H1 (cell line): ENCODE data around the gene ACTA2. TPM values are rescaled to one million over a fixed set of nuclear protein-coding genes. Genes with fewer than 3 reads are reported as not detected.

Experiments used
- CTCF ChIA-PET: fragments of 300-600 bp; sonication (Branson Sonifier 250); formaldehyde crosslinking; loops from one replicate; lab custom pipeline; 2021; ENCODE audit not compliant: partially characterized antibody; lab: Charles Lee
- POLR2A ChIA-PET: fragments of 300-600 bp; sonication (Branson Sonifier 250); formaldehyde crosslinking; loops from one replicate; lab custom pipeline; 2021; ENCODE audit warnings: inconsistent platforms; ENCODE audit not compliant: partially characterized antibody; lab: Charles Lee
- DNase-seq, 2 experiments: peaks; one replicate each; pipeline versions ENCODE4 v3.0.0 to v3.0.0-alpha.2; 2010 to 2022; ENCODE audit warnings: low spot score in 2 of 2, low read depth in 1 of 2, mixed read lengths in 1 of 2
- FAIRE-seq: peaks from 2 replicates; lab custom pipeline; 2011; peaks lifted over from hg19 to GRCh38; lab: Jason Lieb, UNC
- H2AFZ ChIP-seq: 2 replicates; pipeline ENCODE4 v1.8.1; 2012; ENCODE audit warnings: low read length, inconsistent platforms
- H2AK5ac ChIP-seq: 2 replicates; pipeline ENCODE4 v1.6.1; 2013; ENCODE audit warnings: low read depth, low read length
- H2BK120ac ChIP-seq: replicated peaks from 2 replicates; pipeline ENCODE3; 2013; ENCODE audit warnings: low read depth, low read length, inconsistent platforms
- H2BK12ac ChIP-seq: 2 replicates; pipeline ENCODE4 v1.6.1; 2013; ENCODE audit warnings: low read depth, low read length
- H2BK15ac ChIP-seq: 2 replicates; pipeline ENCODE4 v1.6.1; 2013; ENCODE audit warnings: low read length
- H2BK20ac ChIP-seq: 2 replicates; pipeline ENCODE4 v1.6.1; 2013; ENCODE audit warnings: low read length
- H2BK5ac ChIP-seq: 2 replicates; pipeline ENCODE4 v1.6.1; 2013; ENCODE audit warnings: low read depth, low read length
- H3K14ac ChIP-seq: 2 replicates; pipeline ENCODE4 v1.6.1; 2013; ENCODE audit warnings: inconsistent platforms; ENCODE audit not compliant: insufficient read length
- H3K18ac ChIP-seq: 2 replicates; pipeline ENCODE4 v1.6.1; 2013; ENCODE audit warnings: low read length; ENCODE audit errors: extremely low read depth
- H3K23ac ChIP-seq: 2 replicates; pipeline ENCODE4 v1.6.1; 2013; ENCODE audit warnings: inconsistent platforms; ENCODE audit not compliant: insufficient read length
- H3K23me2 ChIP-seq: 2 replicates; pipeline ENCODE4 v1.6.1; 2013; ENCODE audit warnings: low read depth, low read length
- H3K27ac ChIP-seq: 2 replicates; pipeline ENCODE4 v1.6.1; 2011; ENCODE audit warnings: low read depth, low read length, inconsistent platforms
- H3K27me3 ChIP-seq, 4 experiments: replicated peaks in 1 of 4; 1 replicate in 1 of 4; 2 replicates in 3 of 4; pipeline versions ENCODE4 v1.6.1 to v1.8.1; 2011 to 2013; ENCODE audit warnings: low read length in 3 of 4, mild to moderate bottlenecking in 3 of 4, inconsistent platforms in 2 of 4, mixed read lengths in 2 of 4, moderate library complexity in 1 of 4; ENCODE audit not compliant: control insufficient read depth in 3 of 4, insufficient read depth in 3 of 4; ENCODE audit errors: extremely low read depth in 1 of 4
- H3K36me3 ChIP-seq, 4 experiments: 2 replicates each; pipeline versions ENCODE4 v1.6.1 to v1.8.1; 2011 to 2013; ENCODE audit warnings: mild to moderate bottlenecking in 4 of 4, low read length in 3 of 4, moderate library complexity in 2 of 4, control low read depth in 1 of 4, inconsistent platforms in 1 of 4; ENCODE audit not compliant: insufficient read depth in 4 of 4, control insufficient read depth in 2 of 4
- H3K4ac ChIP-seq: replicated peaks from 2 replicates; pipeline ENCODE3; 2013; ENCODE audit warnings: low read length, low read depth, mixed read lengths, inconsistent platforms; ENCODE audit not compliant: insufficient read length
- H3K4me1 ChIP-seq, 4 experiments: replicated peaks in 1 of 4; 1 replicate in 1 of 4; 2 replicates in 3 of 4; pipeline versions ENCODE4 v1.6.1 to v1.8.1; 2011 to 2013; ENCODE audit warnings: low read length in 3 of 4, inconsistent platforms in 2 of 4, mixed read lengths in 1 of 4; ENCODE audit not compliant: insufficient read depth in 4 of 4, control insufficient read depth in 3 of 4
- H3K4me2 ChIP-seq, 2 experiments: 2 replicates each; pipeline versions ENCODE4 v1.6.1 to v1.8.1; 2011 to 2013; ENCODE audit warnings: low read depth in 2 of 2, low read length in 2 of 2, control low read depth in 1 of 2, inconsistent platforms in 1 of 2, mild to moderate bottlenecking in 1 of 2; ENCODE audit not compliant: insufficient read depth in 1 of 2
- H3K4me3 ChIP-seq, 4 experiments: fragments of 200-600, 300-600 bp in 1 of 4; sonication (generic), shearing (Covaris generic), sonication (Bioruptor Twin) in 1 of 4; 2 replicates each; pipeline versions ENCODE4 v1.5.1 to v1.8.1; 2011 to 2016; ENCODE audit warnings: low read length in 4 of 4, low read depth in 3 of 4, control low read depth in 2 of 4, inconsistent platforms in 2 of 4, mild to moderate bottlenecking in 2 of 4, mixed read lengths in 1 of 4, moderate library complexity in 1 of 4; ENCODE audit not compliant: insufficient read depth in 2 of 4; ENCODE audit errors: extremely low read depth in 1 of 4
- H3K56ac ChIP-seq: replicated peaks from 2 replicates; pipeline ENCODE3; 2013; ENCODE audit warnings: low read depth, mild to moderate bottlenecking, mixed read lengths, low read length, inconsistent platforms; ENCODE audit not compliant: insufficient read length
- H3K79me1 ChIP-seq: 2 replicates; pipeline ENCODE4 v1.6.1; 2013; ENCODE audit warnings: low read depth, low read length, control low read depth
- H3K79me2 ChIP-seq, 2 experiments: 2 replicates each; pipeline versions ENCODE4 v1.6.1 to v1.8.1; 2012 to 2013; ENCODE audit warnings: low read length in 2 of 2, mild to moderate bottlenecking in 2 of 2, inconsistent platforms in 1 of 2; ENCODE audit not compliant: insufficient read depth in 2 of 2, control insufficient read depth in 1 of 2
- H3K9ac ChIP-seq, 4 experiments: replicated peaks in 1 of 4; 1 replicate in 1 of 4; 2 replicates in 3 of 4; pipeline versions ENCODE4 v1.6.1 to v1.8.1; 2011 to 2013; ENCODE audit warnings: low read depth in 3 of 4, low read length in 3 of 4, control low read depth in 2 of 4, mild to moderate bottlenecking in 2 of 4, moderate library complexity in 2 of 4, inconsistent platforms in 1 of 4; ENCODE audit errors: extremely low read depth in 1 of 4
- H3K9me3 ChIP-seq, 2 experiments: 2 replicates each; pipeline versions ENCODE4 v1.6.1 to v1.8.1; 2012 to 2013; ENCODE audit warnings: mild to moderate bottlenecking in 2 of 2, moderate library complexity in 2 of 2, control low read depth in 1 of 2, inconsistent platforms in 1 of 2, low read depth in 1 of 2, low read length in 1 of 2, mixed read lengths in 1 of 2; ENCODE audit not compliant: insufficient read depth in 2 of 2
- H4K20me1 ChIP-seq, 2 experiments: replicated peaks in 1 of 2; 2 replicates each; pipeline versions ENCODE3 to v1.8.1; 2011 to 2013; ENCODE audit warnings: inconsistent platforms in 2 of 2, low read length in 2 of 2, mild to moderate bottlenecking in 1 of 2; ENCODE audit not compliant: insufficient read depth in 2 of 2, control insufficient read depth in 1 of 2
- H4K5ac ChIP-seq: 2 replicates; pipeline ENCODE4 v1.6.1; 2013; ENCODE audit warnings: low read length, low read depth, mixed read lengths, inconsistent platforms; ENCODE audit not compliant: insufficient read length
- H4K8ac ChIP-seq: 2 replicates; pipeline ENCODE4 v1.8.0; 2013; ENCODE audit warnings: mild to moderate bottlenecking, moderate library complexity, low read length, inconsistent platforms; ENCODE audit not compliant: insufficient read depth; ENCODE audit errors: extremely low read depth
- H4K91ac ChIP-seq: replicated peaks from 2 replicates; pipeline ENCODE3; 2013; ENCODE audit warnings: low read length, mixed read lengths, inconsistent platforms; ENCODE audit not compliant: insufficient read length
- ASH2L ChIP-seq: fragments of 200-600, 300-600 bp; sonication (generic); IDR thresholded peaks from one replicate; pipeline ENCODE4 v1.7.1; 2017; ENCODE audit warnings: low read length
- BACH1 ChIP-seq: IDR thresholded peaks from 2 replicates; pipeline ENCODE4 v1.6.1; 2012; ENCODE audit warnings: low read length, improper control_type of control experiment
- BCL11A ChIP-seq, 2 experiments: IDR thresholded peaks; one replicate each; pipeline ENCODE4 v1.6.1; 2011; ENCODE audit warnings: low read depth in 2 of 2, low read length in 2 of 2, mild to moderate bottlenecking in 2 of 2
- CBX5 ChIP-seq: fragments of 300-800, 300-1000 bp; sonication (generic); IDR thresholded peaks from 2 replicates; pipeline ENCODE4 v1.7.1; 2016; ENCODE audit warnings: antibody characterized with exemption, low read length, low read depth
- CHD1 ChIP-seq: IDR thresholded peaks from 2 replicates; pipeline ENCODE4 v1.6.1; 2012; ENCODE audit warnings: low read depth, low read length, improper control_type of control experiment
- EP300 ChIP-seq, 2 experiments: IDR thresholded peaks; 1 replicate in 1 of 2; 2 replicates in 1 of 2; pipeline ENCODE4 v1.6.1; 2011 to 2012; ENCODE audit warnings: low read depth in 2 of 2, low read length in 2 of 2, mild to moderate bottlenecking in 2 of 2, borderline replicate concordance in 1 of 2, inconsistent platforms in 1 of 2, moderate library complexity in 1 of 2
- GTF2F1 ChIP-seq: IDR thresholded peaks from 2 replicates; pipeline ENCODE4 v1.6.1; 2012; ENCODE audit warnings: low read depth, low read length, improper control_type of control experiment, borderline replicate concordance
- HDAC2 ChIP-seq, 2 experiments: fragments of 300-600 bp in 1 of 2; sonication (generic) in 1 of 2; IDR thresholded peaks; 2 replicates each; pipeline ENCODE4 v1.6.1; 2011 to 2012; ENCODE audit warnings: low read depth in 2 of 2, low read length in 2 of 2, mild to moderate bottlenecking in 2 of 2, moderate library complexity in 2 of 2, borderline replicate concordance in 1 of 2, inconsistent platforms in 1 of 2
- HDAC6 ChIP-seq: IDR thresholded peaks from one replicate; pipeline ENCODE4 v1.7.1; 2012; ENCODE audit warnings: low read depth, mild to moderate bottlenecking, inconsistent platforms, low read length, moderate library complexity
- KDM5A ChIP-seq: fragments of 200-600 bp; IDR thresholded peaks from 2 replicates; pipeline ENCODE4 v1.7.1; 2012; ENCODE audit warnings: mild to moderate bottlenecking, low read length, inconsistent platforms, mixed read lengths
- NRF1 ChIP-seq: IDR thresholded peaks from 2 replicates; pipeline ENCODE4 v1.6.1; 2011; ENCODE audit warnings: mild to moderate bottlenecking, low read depth, low read length, improper control_type of control experiment
- POLR2A ChIP-seq, 2 experiments: IDR thresholded peaks; 1 replicate in 1 of 2; 2 replicates in 1 of 2; pipeline ENCODE4 v1.6.1; 2011; ENCODE audit warnings: low read depth in 2 of 2, low read length in 2 of 2, mild to moderate bottlenecking in 2 of 2; ENCODE audit errors: control extremely low read depth in 1 of 2
- POLR2AphosphoS5 ChIP-seq: IDR thresholded peaks from 2 replicates; pipeline ENCODE4 v1.6.1; 2011; ENCODE audit warnings: low read depth, low read length
- RAD21 ChIP-seq, 2 experiments: IDR thresholded peaks in 1 of 2; conservative IDR thresholded peaks in 1 of 2; 2 replicates each; pipeline ENCODE4 v1.6.1; 2011; ENCODE audit warnings: low read depth in 2 of 2, low read length in 2 of 2, improper control_type of control experiment in 1 of 2, inconsistent platforms in 1 of 2, mild to moderate bottlenecking in 1 of 2, moderate library complexity in 1 of 2
- SRF ChIP-seq: IDR thresholded peaks from 2 replicates; pipeline ENCODE4 v1.6.1; 2011; ENCODE audit warnings: mild to moderate bottlenecking, low read depth, low read length, moderate library complexity
- TCF12 ChIP-seq: IDR thresholded peaks from 2 replicates; pipeline ENCODE4 v1.6.1; 2011; ENCODE audit warnings: low read depth, mild to moderate bottlenecking, low read length
- TEAD4 ChIP-seq: IDR thresholded peaks from 2 replicates; pipeline ENCODE4 v1.6.1; 2012; ENCODE audit warnings: low read depth, low read length, inconsistent platforms, mixed read lengths
- polyA plus RNA-seq, 7 experiments: library from polyadenylated mRNA; depleted of rRNA in 3 of 7; stranded (reverse) in 5 of 7; unstranded in 2 of 7; fragments of >200 nt in 5 of 7; fragments of 200-250 nt in 2 of 7; gene quantifications; 1 replicate in 5 of 7; 2 replicates in 1 of 7; 4 replicates in 1 of 7; pipeline versions ENCODE4 v1.2.1 to v1.2.3, GENCODE V29; 2011 to 2013; ENCODE audit warnings: missing spikeins in 2 of 7, mixed read lengths in 2 of 7
- total RNA-seq: library from RNA; stranded (reverse); fragmentation: NEBNext Ultra II Directional; extraction: Animal tissue kit (Norgen Biotek cat#: 25700); gene quantifications from 2 replicates; pipeline ENCODE4 v1.2.1, GENCODE V29; 2021

Gene ACTA2
- total and polyA plus RNA-seq, 2 of the 8 experiments (the other 6 are each of a cell fraction or from before 2014, with no cell fraction given): 3.5 to 8.9 TPM

DNA sequence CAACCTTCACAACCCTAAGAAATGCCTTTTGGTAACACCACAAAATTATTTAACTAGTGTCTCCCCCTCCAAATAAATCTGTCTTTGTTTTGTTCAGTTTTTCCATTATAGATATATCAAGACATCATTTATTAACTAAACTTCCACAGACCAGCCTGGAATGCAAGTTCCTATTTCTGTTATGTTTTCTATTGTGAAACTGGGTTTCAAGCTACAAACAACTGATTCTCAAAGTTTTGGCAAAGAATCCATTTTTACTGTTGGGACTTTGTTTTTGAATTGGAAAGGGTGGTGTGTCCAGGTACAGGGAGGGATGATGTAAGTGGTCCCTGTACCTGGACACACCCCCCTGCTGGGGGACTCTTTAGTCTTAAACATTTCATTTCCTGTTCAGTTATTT is 36.3 kb downstream of the ACTA2 start:
- Histone ChIP-seq H2BK20ac (no peak overlapping the region), H3K9me3 (no peaks in the 10 kb centered on the region), H2BK5ac (no peak overlapping the region), H3K18ac (no peak overlapping the region), H3K56ac (no peak overlapping the region), H4K20me1 (no peaks in the 10 kb centered on the region), H3K14ac (no peak overlapping the region), H2BK120ac (no peak overlapping the region), H4K91ac (no peak overlapping the region), H3K9ac (no peak overlapping the region), H2AFZ (no peak overlapping the region), H3K23me2 (no peaks in the 10 kb centered on the region), H3K36me3 (no peaks in the 10 kb centered on the region), H3K4ac (no peak overlapping the region), H3K4me2 (no peak overlapping the region), H3K23ac (no peak overlapping the region), H4K8ac (no peak overlapping the region), H3K27me3 (no peaks in the 10 kb centered on the region), H3K4me3 (no peak overlapping the region), H3K27ac (no peak overlapping the region), H2BK15ac (no peak overlapping the region), H3K79me1 (no peaks in the 10 kb centered on the region), H2AK5ac (no peak overlapping the region), H4K5ac (no peak overlapping the region), H2BK12ac (no peak overlapping the region), H3K79me2 (no peaks in the 10 kb centered on the region), H3K4me1 (no peaks in the 10 kb centered on the region)
- ChIA-PET POLR2A (no interaction called here), CTCF (interaction anchor here (0.6 to 2.7 kb wide), 6 partner anchors 15 to 1032 kb away, joined by 3 to 10 read pairs (median 4); no protein-coding TSS in a partner anchor)
- TF ChIP-seq BCL11A (IDR thresholded peaks at IDR 0.05; ENCODE audit: low read depth in 2 of 2, low read length in 2 of 2): no peak
- TF ChIP-seq SRF: no peak
- no peak for TF ChIP-seq POLR2A (IDR thresholded peaks at IDR 0.05; ENCODE audit: control extremely low read depth in 1 of 2, low read depth in 2 of 2, low read length in 2 of 2)
- TF ChIP-seq RAD21 (IDR thresholded peaks at IDR 0.05 in 1 of 2, conservative IDR thresholded peaks at IDR 0.05 in 1 of 2; ENCODE audit: low read depth in 2 of 2, low read length in 2 of 2): no peak
- no peak for TF ChIP-seq HDAC2 (IDR thresholded peaks at IDR 0.05; ENCODE audit: borderline replicate concordance in 1 of 2, low read depth in 2 of 2, low read length in 2 of 2)
- TF ChIP-seq BACH1: no peak
- TF ChIP-seq POLR2AphosphoS5: no peak
- TF ChIP-seq GTF2F1: no peak
- no peak for TF ChIP-seq NRF1
- TF ChIP-seq EP300 (IDR thresholded peaks at IDR 0.05; ENCODE audit: borderline replicate concordance in 1 of 2, low read depth in 2 of 2, low read length in 2 of 2): no peak
- TF ChIP-seq CBX5: no peak
- no peak for TF ChIP-seq TEAD4
- no peak for TF ChIP-seq CHD1
- TF ChIP-seq KDM5A: no peak
- TF ChIP-seq ASH2L: no peak
- TF ChIP-seq HDAC6: no peak
- no peak for TF ChIP-seq TCF12
- DNase-seq (no peak), FAIRE-seq (no peak)
